Subcutaneous abdominal adipose tissue (tissue), 5 donors: ENCODE measurements around the gene FXYD5.
"Not testable (repeated sequence)": the region's sequence is repeated elsewhere in the genome, so short reads cannot be mapped to it uniquely, and the experiment has no call there.

Source experiments
- H3K27ac ChIP-seq: one replicate; pipeline ENCODE4 v1.7.0; 2013; ENCODE audit warnings: low read depth, mild to moderate bottlenecking, inconsistent platforms, low read length, moderate library complexity
- H3K27me3 ChIP-seq, 5 donors: one replicate each; pipeline ENCODE4 v1.7.0; 2013; ENCODE audit warnings: low read length in 5 of 5, inconsistent platforms in 1 of 5; ENCODE audit not compliant: control insufficient read depth in 5 of 5, insufficient read depth in 4 of 5
- H3K36me3 ChIP-seq, 5 donors: one replicate each; pipeline ENCODE4 v1.7.0; 2013; ENCODE audit warnings: low read length in 5 of 5; ENCODE audit not compliant: control insufficient read depth in 5 of 5, insufficient read depth in 5 of 5
- H3K4me1 ChIP-seq, 5 donors: one replicate each; pipeline ENCODE4 v1.7.0; 2013; ENCODE audit warnings: low read length in 5 of 5, mild to moderate bottlenecking in 3 of 5, moderate library complexity in 1 of 5; ENCODE audit not compliant: control insufficient read depth in 5 of 5, insufficient read depth in 5 of 5
- H3K4me3 ChIP-seq, 5 donors: one replicate each; pipeline ENCODE4 v1.7.0; 2013; ENCODE audit warnings: low read length in 5 of 5, low read depth in 1 of 5
- H3K9ac ChIP-seq, 5 donors: one replicate each; pipeline ENCODE4 v1.7.0; 2013; ENCODE audit warnings: low read length in 5 of 5, mild to moderate bottlenecking in 4 of 5, moderate library complexity in 3 of 5
- H3K9me3 ChIP-seq, 5 donors: one replicate each; pipeline ENCODE4 v1.7.0; 2013; ENCODE audit warnings: low read length in 5 of 5; ENCODE audit not compliant: control insufficient read depth in 5 of 5
- donor health status: healthy.
- donor health status: healthy.
- donor health status: healthy.
- donor health status: healthy.
- donor health status: healthy.

Gene FXYD5

DNA sequence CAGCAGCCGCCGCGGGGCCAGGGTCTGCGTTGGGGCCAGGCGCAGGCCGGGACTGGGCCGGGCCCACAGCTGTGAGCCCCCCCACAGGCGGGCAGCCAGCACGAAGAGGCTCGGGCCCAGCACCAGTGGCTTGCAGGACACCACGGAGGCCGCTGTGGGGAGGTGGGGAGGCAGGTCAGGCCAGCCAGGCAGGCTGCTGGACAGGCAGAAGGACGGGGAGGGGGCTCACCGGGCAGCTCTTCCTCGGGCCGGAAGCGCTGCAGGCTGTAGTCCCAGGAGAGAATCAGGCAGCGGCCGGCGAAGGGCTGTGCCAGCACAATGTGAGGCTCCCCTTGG lies 27.9 kb upstream of the FXYD5 start:
- Histone ChIP-seq H3K9me3 (peaks cover 0 to 3% (median 0%) of the 10 kb centered on the region in 5 donors), H3K9ac (peak overlapping the region in 1 of 5 donors; percentile 16), H3K36me3 (peaks cover 0 to 2% (median 0%) of the 10 kb centered on the region in 5 donors), H3K27ac (no peak overlapping the region), H3K27me3 (peaks cover 0 to 2% (median 0%) of the 10 kb centered on the region in 5 donors), H3K4me3 (peak overlapping the region in 3 of 5 donors; percentile 10 to 48 (median 21)), H3K4me1 (peaks cover 11 to 58% (median 53%) of the 10 kb centered on the region in 5 donors)

DNA sequence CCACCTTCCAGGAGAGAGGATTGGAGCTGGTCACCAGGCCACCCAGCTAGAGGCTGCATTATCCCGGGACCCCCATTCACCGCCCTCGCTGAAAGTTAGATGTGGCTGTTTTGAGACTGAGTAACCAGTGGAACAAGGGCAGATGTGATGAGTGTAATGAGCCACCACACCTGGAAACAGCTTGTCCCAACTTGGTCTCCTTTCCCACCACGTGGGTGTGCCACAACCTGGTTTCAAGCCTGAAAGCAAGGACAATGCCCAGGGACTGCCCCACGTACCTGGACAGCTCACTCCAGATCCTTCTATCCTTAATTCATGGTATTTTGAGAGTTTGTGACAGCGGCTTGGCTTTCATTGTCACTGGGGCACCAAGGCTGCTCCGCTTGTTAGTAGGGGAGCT lies 26.7 kb upstream of the FXYD5 start:
- H3K27ac ChIP-seq = no peak overlapping the region
- peaks cover 0 to 2% (median 0%) of the 10 kb centered on the region in 5 donors for H3K36me3 ChIP-seq
- H3K4me3 ChIP-seq = no peak overlapping the region
- H3K27me3 ChIP-seq = peaks cover 0 to 2% (median 0%) of the 10 kb centered on the region in 5 donors
- H3K4me1 ChIP-seq = peaks cover 11 to 45% (median 41%) of the 10 kb centered on the region in 5 donors
- no peak overlapping the region for H3K9ac ChIP-seq
- H3K9me3 ChIP-seq = peaks cover 0 to 3% (median 0%) of the 10 kb centered on the region in 5 donors

DNA sequence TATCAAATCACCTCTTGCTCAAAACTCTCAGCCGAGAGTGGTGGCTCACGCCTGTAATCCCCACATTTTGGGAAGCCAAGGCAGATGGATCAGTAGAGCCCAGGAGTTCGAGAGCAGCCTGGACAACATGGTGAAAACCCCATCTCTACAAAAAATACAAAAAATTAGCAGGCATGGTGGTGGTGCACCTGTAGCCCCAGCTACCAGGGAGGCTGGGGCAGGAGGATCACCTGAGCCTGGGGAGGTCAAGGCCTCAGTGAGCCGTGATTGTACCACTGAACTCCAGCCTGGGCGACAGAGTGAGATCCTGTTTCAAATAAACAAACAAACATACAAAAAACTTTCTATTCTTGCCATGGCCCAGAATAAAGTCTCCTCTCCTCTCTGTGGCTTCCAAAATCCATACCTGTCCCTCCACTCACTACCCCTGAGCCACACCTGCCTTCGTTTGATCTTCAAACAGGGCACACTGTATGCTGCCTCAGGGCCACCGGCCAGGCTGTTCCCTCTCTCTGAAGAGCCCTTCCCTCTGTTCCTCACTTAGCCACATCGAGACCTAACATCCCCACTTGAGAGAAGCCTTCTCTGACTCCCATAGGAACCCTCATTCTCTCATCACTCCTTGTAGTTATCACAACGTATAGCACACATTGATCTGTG lies 26.0 kb upstream of the FXYD5 start:
- Histone ChIP-seq H3K27ac (no peak overlapping the region), H3K36me3 (peaks cover 0 to 2% (median 0%) of the 10 kb centered on the region in 5 donors), H3K9ac (no peak overlapping the region), H3K27me3 (peaks cover 0 to 2% (median 0%) of the 10 kb centered on the region in 5 donors), H3K4me3 (no peak overlapping the region), H3K4me1 (peaks cover 7 to 39% (median 34%) of the 10 kb centered on the region in 5 donors), H3K9me3 (peaks cover 0 to 3% (median 0%) of the 10 kb centered on the region in 5 donors)

DNA sequence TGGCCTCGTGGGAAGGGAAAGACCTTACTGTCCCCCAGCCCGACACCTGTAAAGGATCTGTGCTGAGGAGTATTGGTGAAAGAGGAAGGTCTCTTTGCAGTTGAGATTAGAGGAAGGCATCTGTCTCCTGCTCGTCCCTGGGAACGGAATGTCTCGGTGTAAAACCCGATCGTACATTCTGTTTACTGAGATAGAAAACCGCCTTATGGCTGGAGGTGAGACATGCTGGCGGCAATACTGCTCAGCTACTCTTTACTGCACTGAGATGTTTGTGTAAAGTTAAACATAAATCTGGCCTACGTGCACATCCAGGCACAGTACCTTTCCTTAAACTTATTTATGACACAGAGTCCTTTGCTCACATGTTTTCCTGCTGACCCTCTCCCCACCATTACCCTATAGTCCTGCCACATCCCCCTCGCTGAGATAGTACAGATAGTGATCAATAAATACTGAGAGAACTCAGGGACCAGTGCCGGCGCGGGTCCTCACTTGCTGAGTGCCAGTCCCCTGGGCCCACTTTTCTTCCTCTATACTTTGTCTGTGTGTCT lies 24.7 kb upstream of the FXYD5 start:
- not testable (repeated sequence) for H3K9me3 ChIP-seq, H3K27ac ChIP-seq, H3K4me3 ChIP-seq, H3K36me3 ChIP-seq, H3K9ac ChIP-seq, H3K27me3 ChIP-seq
- H3K4me1 ChIP-seq = peaks cover 0 to 33% (median 22%) of the 10 kb centered on the region in 5 donors

DNA sequence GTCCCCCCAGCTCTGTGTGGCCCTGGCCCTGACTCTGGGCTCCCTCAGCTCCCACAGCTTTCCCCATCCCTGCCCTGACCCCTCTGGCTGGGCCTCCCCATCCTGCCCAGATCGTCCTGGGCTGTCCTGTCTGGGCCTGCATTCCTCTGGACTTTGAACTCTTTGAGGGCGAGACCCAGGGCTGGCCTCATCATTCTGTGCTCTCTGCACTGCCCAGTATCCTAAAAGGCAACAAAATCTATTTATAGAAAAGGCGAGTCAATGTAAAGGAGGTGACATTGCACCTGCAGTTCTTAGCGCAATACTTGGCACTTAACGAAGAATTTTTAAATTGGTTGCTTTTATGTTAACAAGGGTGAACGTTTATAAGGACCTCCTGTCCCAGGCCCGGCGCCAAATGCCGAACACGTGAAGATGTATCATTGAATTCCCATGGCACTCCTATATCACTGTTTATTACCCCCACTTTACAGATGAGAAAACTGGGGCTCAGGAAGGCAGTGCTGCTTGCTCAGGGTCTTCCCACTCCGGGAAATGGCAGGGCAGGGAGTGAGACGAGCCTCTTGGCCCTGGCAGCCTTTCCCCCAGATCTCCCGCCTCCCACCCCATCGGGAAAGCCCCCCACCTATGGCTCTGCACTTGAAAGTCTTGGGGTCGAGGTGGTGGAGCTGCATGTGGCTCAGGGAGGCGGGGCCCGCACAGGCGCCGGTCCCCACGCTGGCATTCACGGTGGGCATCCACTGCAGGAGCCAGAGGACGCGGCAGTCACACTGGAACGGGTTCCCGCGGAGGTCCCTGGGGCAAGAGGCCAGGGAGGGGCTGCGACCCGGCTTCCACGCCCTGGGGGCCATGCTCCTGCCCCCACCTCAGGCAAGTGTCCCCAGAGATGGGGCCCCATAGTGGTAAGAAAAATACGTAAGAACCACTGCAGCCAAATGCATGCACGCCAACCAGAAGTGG lies 23.5 kb upstream of the FXYD5 start:
- H3K4me1 ChIP-seq = peaks cover 2 to 30% (median 19%) of the 10 kb centered on the region in 5 donors
- no peak overlapping the region for H3K9ac ChIP-seq
- no peaks in the 10 kb centered on the region for H3K27me3 ChIP-seq
- H3K36me3 ChIP-seq = peaks cover 0 to 2% (median 0%) of the 10 kb centered on the region in 5 donors
- H3K4me3 ChIP-seq = no peak overlapping the region
- no peaks in the 10 kb centered on the region for H3K9me3 ChIP-seq
- no peak overlapping the region for H3K27ac ChIP-seq

GRCh38 chr19:35132254-35132653 lies 22.3 kb upstream of the FXYD5 start:
- H3K27me3 ChIP-seq = no peaks in the 10 kb centered on the region
- H3K27ac ChIP-seq = no peak overlapping the region

GRCh38 chr19:35133826-35134225 lies 20.7 kb upstream of the FXYD5 start:
- no peak overlapping the region for H3K27ac ChIP-seq
- peaks cover 4 to 36% (median 23%) of the 10 kb centered on the region in 5 donors for H3K4me1 ChIP-seq
- H3K36me3 ChIP-seq = peaks cover 0 to 2% (median 0%) of the 10 kb centered on the region in 5 donors
- H3K4me3 ChIP-seq = peak overlapping the region in 3 of 5 donors; percentile 18 to 53 (median 45)
- H3K9me3 ChIP-seq = no peaks in the 10 kb centered on the region
- H3K9ac ChIP-seq = no peak overlapping the region
- no peaks in the 10 kb centered on the region for H3K27me3 ChIP-seq

More at GRCh38 chr19:35132254-35132653, 22.3 kb upstream of the FXYD5 start:
- Histone ChIP-seq H3K9ac (no peak overlapping the region), H3K9me3 (no peaks in the 10 kb centered on the region), H3K36me3 (peaks cover 0 to 2% (median 0%) of the 10 kb centered on the region in 5 donors), H3K4me3 (peak overlapping the region in 1 of 5 donors; percentile 45), H3K4me1 (peaks cover 2 to 23% (median 12%) of the 10 kb centered on the region in 5 donors)

- H3K4me1 ChIP-seq = peaks cover 6 to 42% (median 32%) of the 10 kb centered on the region in 5 donors
- peak within 1 kb of the TSS in 3 of 5 donors; percentile 45 to 53 (median 52) for H3K4me3 ChIP-seq
- no peak within 1 kb of the TSS for H3K27ac ChIP-seq
- peaks cover 0 to 2% (median 0%) of the 10 kb centered on the region in 5 donors for H3K36me3 ChIP-seq
- no peaks in the 10 kb centered on the region for H3K27me3 ChIP-seq
- no peaks in the 10 kb centered on the region for H3K9me3 ChIP-seq
- peak within 1 kb of the TSS in 2 of 5 donors; percentile 30 to 56 for H3K9ac ChIP-seq
Measured at GRCh38 chr19:35134601-35135242, 19.8 kb upstream of the FXYD5 start, which contains the start of gene LGI4. Gene LGI4 (minus strand): TSS chr19:35135059. CDS start chr19:35134680, 379 bp downstream.

DNA sequence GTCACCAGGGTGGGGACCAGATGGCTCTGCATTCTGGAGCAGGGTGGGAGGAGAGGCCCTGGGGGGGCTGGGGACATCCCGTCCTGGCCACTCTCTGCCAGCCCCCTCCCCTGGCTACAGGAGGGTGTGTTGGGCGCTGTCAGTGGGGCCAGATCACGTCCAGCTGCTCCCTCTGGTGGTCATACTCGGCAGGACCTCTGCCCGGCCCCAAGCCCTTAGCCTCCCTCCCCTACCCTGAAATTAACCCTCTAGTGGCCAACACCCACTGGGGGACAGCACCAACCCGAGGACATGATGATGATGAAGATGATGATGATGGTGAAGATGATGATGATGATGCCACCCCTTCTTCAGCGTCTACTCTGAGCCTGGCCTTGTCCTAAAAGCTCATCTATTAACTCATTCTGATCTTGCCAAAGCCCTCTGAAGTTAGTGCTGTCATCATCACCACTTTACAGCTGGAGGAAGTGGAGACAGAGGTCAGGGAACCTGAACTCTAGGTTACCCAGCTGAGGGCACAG lies 19.1 kb upstream of the FXYD5 start:
- Histone ChIP-seq H3K9ac (peak overlapping the region in 2 of 5 donors; percentile 30 to 56), H3K4me1 (peaks cover 6 to 49% (median 39%) of the 10 kb centered on the region in 5 donors), H3K27ac (no peak overlapping the region), H3K36me3 (peaks cover 0 to 2% (median 0%) of the 10 kb centered on the region in 5 donors), H3K4me3 (peak overlapping the region in 3 of 5 donors; percentile 11 to 52 (median 45)), H3K27me3 (no peaks in the 10 kb centered on the region), H3K9me3 (no peaks in the 10 kb centered on the region)
